Measurements from ENCODE around the gene CSE1L. TPM values are rescaled to one million over a fixed set of nuclear protein-coding genes. Genes with fewer than 3 reads are reported as not detected.
A peak's percentile ranks its signal among the peaks of the same experiment; 100 is the strongest.
"Not testable (repeated sequence)": the region's sequence is repeated elsewhere in the genome, so short reads cannot be mapped to it uniquely, and the experiment has no call there.

Gene CSE1L
- total RNA-seq, 1 experiment from 2014 or later = 226 TPM

DNA sequence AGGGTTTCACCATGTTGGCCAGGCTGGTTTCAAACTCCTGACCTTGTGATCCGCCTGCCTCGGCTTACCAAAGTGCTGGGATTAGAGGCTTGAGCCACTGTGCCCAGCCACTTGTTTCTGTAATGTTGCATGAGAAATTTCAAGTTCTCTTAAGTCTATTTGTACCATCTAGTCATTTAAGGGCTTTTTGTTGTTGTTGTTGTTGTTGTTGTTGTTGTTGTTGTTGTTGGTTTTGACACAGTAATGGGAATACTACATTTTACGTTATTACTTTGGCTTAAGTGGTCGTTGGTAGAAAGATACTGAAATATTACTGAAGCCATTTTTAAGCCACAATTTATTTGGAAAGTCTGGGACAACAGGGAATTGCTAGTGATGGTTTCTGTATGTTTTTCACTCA, 52.0 kb downstream of the CSE1L start:
- DNase-seq = no peak
- H3K9me3 Mint-ChIP-seq (ENCODE audit: low read depth, unreplicated experiment) = no peaks in the 10 kb centered on the region
- H3K4me3 Mint-ChIP-seq (ENCODE audit: low read depth, unreplicated experiment) = no peak overlapping the region
- peaks cover 90% of the 10 kb centered on the region for H3K36me3 Mint-ChIP-seq (ENCODE audit: insufficient read depth, unreplicated experiment)
- no peak overlapping the region for H3K27ac Mint-ChIP-seq (ENCODE audit: unreplicated experiment)
- H3K4me1 Mint-ChIP-seq (ENCODE audit: low read depth, unreplicated experiment) = no peaks in the 10 kb centered on the region
- TF ChIP-seq, protein P1, sequence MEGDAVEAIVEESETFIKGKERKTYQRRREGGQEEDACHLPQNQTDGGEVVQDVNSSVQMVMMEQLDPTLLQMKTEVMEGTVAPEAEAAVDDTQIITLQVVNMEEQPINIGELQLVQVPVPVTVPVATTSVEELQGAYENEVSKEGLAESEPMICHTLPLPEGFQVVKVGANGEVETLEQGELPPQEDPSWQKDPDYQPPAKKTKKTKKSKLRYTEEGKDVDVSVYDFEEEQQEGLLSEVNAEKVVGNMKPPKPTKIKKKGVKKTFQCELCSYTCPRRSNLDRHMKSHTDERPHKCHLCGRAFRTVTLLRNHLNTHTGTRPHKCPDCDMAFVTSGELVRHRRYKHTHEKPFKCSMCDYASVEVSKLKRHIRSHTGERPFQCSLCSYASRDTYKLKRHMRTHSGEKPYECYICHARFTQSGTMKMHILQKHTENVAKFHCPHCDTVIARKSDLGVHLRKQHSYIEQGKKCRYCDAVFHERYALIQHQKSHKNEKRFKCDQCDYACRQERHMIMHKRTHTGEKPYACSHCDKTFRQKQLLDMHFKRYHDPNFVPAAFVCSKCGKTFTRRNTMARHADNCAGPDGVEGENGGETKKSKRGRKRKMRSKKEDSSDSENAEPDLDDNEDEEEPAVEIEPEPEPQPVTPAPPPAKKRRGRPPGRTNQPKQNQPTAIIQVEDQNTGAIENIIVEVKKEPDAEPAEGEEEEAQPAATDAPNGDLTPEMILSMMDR (IDR thresholded peaks at IDR 0.05; ENCODE audit: unreplicated experiment) = no peak
- CTCF ChIA-PET = no interaction called here
- no TSS peak for BruUV-seq (replicated peaks)
- H3K27me3 Mint-ChIP-seq (ENCODE audit: unreplicated experiment) = no peaks in the 10 kb centered on the region
- intact Hi-C loops (cut with micrococcal nuclease; ENCODE audit: unreplicated experiment) = no loop called here

- H3K27ac Mint-ChIP-seq (ENCODE audit: unreplicated experiment) = no peak overlapping the region
- intact Hi-C loops (cut with micrococcal nuclease; ENCODE audit: unreplicated experiment) = no loop called here
- peaks cover 90% of the 10 kb centered on the region for H3K36me3 Mint-ChIP-seq (ENCODE audit: insufficient read depth, unreplicated experiment)
- no peaks in the 10 kb centered on the region for H3K9me3 Mint-ChIP-seq (ENCODE audit: low read depth, unreplicated experiment)
- DNase-seq = no peak
- CTCF ChIA-PET = no interaction called here
- TF ChIP-seq, protein P1 (IDR thresholded peaks at IDR 0.05; ENCODE audit: unreplicated experiment) = no peak
- H3K4me3 Mint-ChIP-seq (ENCODE audit: low read depth, unreplicated experiment) = no peak overlapping the region
- no peaks in the 10 kb centered on the region for H3K27me3 Mint-ChIP-seq (ENCODE audit: unreplicated experiment)
- no peaks in the 10 kb centered on the region for H3K4me1 Mint-ChIP-seq (ENCODE audit: low read depth, unreplicated experiment)
- no TSS peak for BruUV-seq (replicated peaks)
These were observed 52.9 kb downstream of the CSE1L start for GRCh38 chr20:49099011-49099410.

DNA sequence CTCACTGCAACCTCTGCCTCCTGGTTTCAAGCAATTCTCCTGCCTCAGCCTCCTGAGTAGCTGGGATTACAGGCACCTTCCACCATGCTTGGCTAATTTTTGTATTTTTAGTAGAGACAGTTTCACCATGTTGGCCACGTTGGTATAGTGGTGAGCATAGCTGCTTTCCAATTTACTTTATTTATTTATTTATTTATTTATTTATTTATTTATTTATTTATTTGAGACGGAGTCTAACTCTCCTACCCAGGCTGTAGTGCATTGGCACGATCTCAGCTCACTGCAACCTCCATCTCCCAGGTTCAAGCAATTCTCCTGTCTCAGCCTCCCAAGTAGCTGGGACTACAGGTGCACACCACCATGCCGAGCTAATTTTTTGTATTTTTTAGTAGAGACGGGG, 54.2 kb downstream of the CSE1L start:
- BruUV-seq (replicated peaks); H3K4me3 Mint-ChIP-seq (ENCODE audit: low read depth, unreplicated experiment); H3K4me1 Mint-ChIP-seq (ENCODE audit: low read depth, unreplicated experiment); DNase-seq; H3K9me3 Mint-ChIP-seq (ENCODE audit: low read depth, unreplicated experiment); H3K27ac Mint-ChIP-seq (ENCODE audit: unreplicated experiment); intact Hi-C loops (cut with micrococcal nuclease; ENCODE audit: unreplicated experiment); H3K27me3 Mint-ChIP-seq (ENCODE audit: unreplicated experiment); CTCF ChIA-PET: not testable (repeated sequence)
- H3K36me3 Mint-ChIP-seq (ENCODE audit: insufficient read depth, unreplicated experiment) = peaks cover 87% of the 10 kb centered on the region

GRCh38 chr20:49100972-49101371, 54.9 kb downstream of the CSE1L start:
- CTCF ChIA-PET = no interaction called here
- H3K27ac Mint-ChIP-seq (ENCODE audit: unreplicated experiment) = no peak overlapping the region
- no peaks in the 10 kb centered on the region for H3K9me3 Mint-ChIP-seq (ENCODE audit: low read depth, unreplicated experiment)

GRCh38 chr20:49103019-49103418, 56.9 kb downstream of the CSE1L start:
- peak overlapping the region; percentile 52 for H3K27ac Mint-ChIP-seq (ENCODE audit: unreplicated experiment)
- BruUV-seq (replicated peaks) = no TSS peak
- CTCF ChIA-PET = no interaction called here

More at GRCh38 chr20:49100972-49101371, 54.9 kb downstream of the CSE1L start:
- Mint-ChIP-seq H3K36me3 (ENCODE audit: insufficient read depth, unreplicated experiment) (peaks cover 85% of the 10 kb centered on the region), H3K4me3 (ENCODE audit: low read depth, unreplicated experiment) (no peak overlapping the region), H3K27me3 (ENCODE audit: unreplicated experiment) (no peaks in the 10 kb centered on the region), H3K4me1 (ENCODE audit: low read depth, unreplicated experiment) (no peaks in the 10 kb centered on the region)
- BruUV-seq (replicated peaks) = no TSS peak
- TF ChIP-seq, protein P1 (IDR thresholded peaks at IDR 0.05; ENCODE audit: unreplicated experiment) = no peak
- intact Hi-C loops (cut with micrococcal nuclease; ENCODE audit: unreplicated experiment) = no loop called here
- DNase-seq = no peak

More at GRCh38 chr20:49103019-49103418, 56.9 kb downstream of the CSE1L start:
- intact Hi-C loops (cut with micrococcal nuclease; ENCODE audit: unreplicated experiment) = no loop called here
- no peak for DNase-seq
- Mint-ChIP-seq H3K9me3 (ENCODE audit: low read depth, unreplicated experiment) (no peaks in the 10 kb centered on the region), H3K4me3 (ENCODE audit: low read depth, unreplicated experiment) (no peak overlapping the region), H3K4me1 (ENCODE audit: low read depth, unreplicated experiment) (no peaks in the 10 kb centered on the region), H3K36me3 (ENCODE audit: insufficient read depth, unreplicated experiment) (peaks cover 87% of the 10 kb centered on the region), H3K27me3 (ENCODE audit: unreplicated experiment) (no peaks in the 10 kb centered on the region)
- TF ChIP-seq, protein P1 (IDR thresholded peaks at IDR 0.05; ENCODE audit: unreplicated experiment) = no peak

Data from Calu3 (cell line).